GM21576 (cell line): Measurements from ENCODE around the gene PLCD1.
"Not testable (repeated sequence)": the region's sequence is repeated elsewhere in the genome, so short reads cannot be mapped to it uniquely, and the experiment has no call there.

Source experiments
- ATAC-seq: cut with Tn5 transposase; IDR thresholded peaks from one replicate; pipeline ENCODE4 v1.9.1; 2021; ENCODE audit warnings: mild to moderate bottlenecking, moderate library complexity; ENCODE audit not compliant: unreplicated experiment

Gene PLCD1

GRCh38 chr3:38038447-38038911 is 9.0 kb upstream of the PLCD1 start:
- ATAC-seq = no peak

- ATAC-seq = no peak
Observed at GRCh38 chr3:38036906-38037305, 7.5 kb upstream of the PLCD1 start.

- ATAC-seq = no peak
Observed at GRCh38 chr3:38036286-38036685, 6.8 kb upstream of the PLCD1 start.

- not testable (repeated sequence) for ATAC-seq
Observed at GRCh38 chr3:38034335-38034734, 4.9 kb upstream of the PLCD1 start.

- ATAC-seq = not testable (repeated sequence)
Observed at GRCh38 chr3:38033586-38033985, 4.1 kb upstream of the PLCD1 start.

GRCh38 chr3:38032328-38032865 is 3.0 kb upstream of the PLCD1 start:
- ATAC-seq = no peak

- ATAC-seq = no peak
Observed at GRCh38 chr3:38031022-38031994, 1.9 kb upstream of the PLCD1 start.

GRCh38 chr3:38030126-38031021 is 932 bp upstream of the PLCD1 start:
- no peak for ATAC-seq

GRCh38 chr3:38028621-38029361 is 651 bp downstream of the PLCD1 start:
- no peak for ATAC-seq

- no peak for ATAC-seq
Observed at GRCh38 chr3:38027466-38028465, 1.7 kb downstream of the PLCD1 start.

- no peak for ATAC-seq
Observed at GRCh38 chr3:38026856-38027255, 2.6 kb downstream of the PLCD1 start.

GRCh38 chr3:38022896-38023709 is 6.3 kb downstream of the PLCD1 start:
- no peak for ATAC-seq

- ATAC-seq = no peak
Observed at GRCh38 chr3:38022301-38022700, 7.1 kb downstream of the PLCD1 start.

GRCh38 chr3:38021196-38021595 is 8.2 kb downstream of the PLCD1 start:
- no peak for ATAC-seq

- ATAC-seq = no peak
Observed at GRCh38 chr3:38020342-38020726, 9.1 kb downstream of the PLCD1 start.

GRCh38 chr3:38019658-38020341 is 9.6 kb downstream of the PLCD1 start:
- no peak for ATAC-seq

GRCh38 chr3:38018296-38019266 is 10.9 kb downstream of the PLCD1 start:
- no peak for ATAC-seq
